Right ventricle myocardium superior (tissue), 1 donor: ENCODE measurements around the gene ADD1. TPM values are rescaled to one million over a fixed set of nuclear protein-coding genes. Genes with fewer than 3 reads are reported as not detected.
A peak's percentile ranks its signal among the peaks of the same experiment; 100 is the strongest.

Experiments
- ATAC-seq: fragments of 200-7000 bp; cut with Tn5 transposase; one replicate; pipeline ENCODE4 v1.9.1; 2020; ENCODE audit warnings: mild to moderate bottlenecking; ENCODE audit not compliant: poor library complexity
- DNase-seq: peaks from one replicate; pipeline ENCODE4 v3.0.0-alpha.2; 2020
- intact Hi-C: fragments of 100-400 bp; cut with DNase I; formaldehyde crosslinking; loops from one replicate; pipeline ENCODE4 v1.11.2; 2022
- total RNA-seq: library from RNA; stranded (reverse); fragmentation: NEBNext Ultra II Directional; extraction: Animal tissue kit (Norgen Biotek cat#: 25700); gene quantifications from one replicate; pipeline ENCODE4 v1.2.1, GENCODE V29; 2021
- donor health status: DM: no; HTN: yes; CAD: no; lungs with severe emphysema.

Gene ADD1
- total RNA-seq, 1 donor from 2014 or later: 217 TPM

- DNase-seq (peak; percentile 58), ATAC-seq (peak; percentile 70)
- intact Hi-C loops: no loop called here
These were observed 24.3 kb downstream of the ADD1 start for GRCh38 chr4:2867758-2868491.

DNA sequence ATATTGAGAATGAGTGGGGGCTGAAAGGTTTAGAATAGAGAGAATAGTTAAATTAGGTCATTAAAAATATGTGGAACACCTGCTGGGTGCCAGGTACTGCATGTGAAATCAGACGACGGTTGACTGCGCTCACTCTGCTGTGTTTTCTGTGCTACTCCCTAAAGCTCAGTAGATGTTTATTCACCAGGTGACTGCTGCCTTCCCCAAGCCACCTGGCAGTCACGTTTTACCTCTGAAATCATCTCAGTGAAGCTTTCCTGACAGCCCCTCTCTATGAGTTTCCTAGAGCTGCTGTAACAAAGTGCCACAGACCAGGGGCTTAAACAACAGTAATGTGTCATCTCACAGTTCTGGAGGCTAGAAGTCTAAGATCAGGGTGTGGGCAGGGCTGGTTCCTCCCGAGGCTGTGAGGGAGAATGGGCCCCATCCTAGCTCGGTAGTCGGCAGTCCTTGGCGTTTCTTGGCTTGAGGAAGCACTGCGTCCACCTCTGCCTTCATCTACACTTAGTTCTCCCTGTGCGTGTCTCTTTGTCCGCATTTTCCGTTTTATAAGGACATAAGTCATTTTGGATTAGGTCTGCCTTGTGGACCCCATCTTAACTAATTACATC, 25.3 kb downstream of the ADD1 start:
- intact Hi-C loops: no loop called here
- DNase-seq (no peak), ATAC-seq (no peak)

GRCh38 chr4:2869659-2870058, 26.0 kb downstream of the ADD1 start:
- intact Hi-C loops: no loop called here
- DNase-seq (no peak), ATAC-seq (no peak)

- no peak for ATAC-seq
- intact Hi-C loops: no loop called here
- DNase-seq: no peak
These were observed 26.4 kb downstream of the ADD1 start for GRCh38 chr4:2870082-2870481.

DNA sequence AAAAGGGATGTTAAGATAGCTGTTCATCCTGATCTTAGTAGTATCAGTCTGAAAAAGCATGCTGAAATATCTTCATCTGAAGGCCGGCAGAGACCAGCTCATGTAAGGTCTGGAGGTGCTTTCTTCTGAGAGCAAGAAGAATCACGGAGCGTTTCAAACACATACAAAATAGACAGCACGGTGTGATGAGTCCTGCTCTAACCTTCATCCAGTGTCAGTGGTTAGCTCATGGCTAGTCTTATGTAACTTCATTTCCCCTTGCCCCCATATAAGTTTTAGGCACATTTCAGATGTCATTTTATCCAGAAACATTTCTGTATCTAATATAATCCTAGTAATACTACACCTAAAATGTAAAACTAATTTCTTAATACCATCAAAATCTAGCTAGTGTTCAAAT, 27.8 kb downstream of the ADD1 start:
- ATAC-seq: no peak
- DNase-seq: no peak
- intact Hi-C loops: no loop called here

- intact Hi-C loops: no loop called here
- DNase-seq: no peak
- ATAC-seq: peak; percentile 19
These were observed 28.3 kb downstream of the ADD1 start for GRCh38 chr4:2871911-2872310.

DNA sequence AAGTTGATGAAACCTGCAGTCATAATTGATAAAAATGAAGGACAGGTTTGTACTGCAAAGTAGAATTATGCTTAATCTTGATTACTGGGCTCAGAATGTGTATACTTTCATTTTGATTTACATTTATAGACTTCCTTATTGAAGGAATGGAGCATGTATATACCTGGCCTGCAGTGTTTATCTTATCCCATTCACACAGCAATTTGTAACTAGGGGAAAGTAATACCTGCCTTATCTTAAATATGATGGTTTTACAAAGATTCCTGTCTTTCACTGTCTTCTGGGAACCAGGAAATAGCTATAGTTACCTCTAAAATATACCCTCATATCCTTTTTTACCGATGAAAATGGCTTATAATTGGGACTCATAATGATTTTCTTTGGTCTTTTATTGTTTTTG, 29.7 kb downstream of the ADD1 start:
- intact Hi-C loops: no loop called here
- no peak for ATAC-seq
- no peak for DNase-seq

GRCh38 chr4:2874861-2875260, 31.2 kb downstream of the ADD1 start:
- ATAC-seq (no peak), DNase-seq (no peak)
- intact Hi-C loops: no loop called here

- ATAC-seq: no peak
- intact Hi-C loops: no loop called here
- DNase-seq: no peak
These were observed 31.9 kb downstream of the ADD1 start for GRCh38 chr4:2875556-2875955.

GRCh38 chr4:2878346-2878745, 34.7 kb downstream of the ADD1 start:
- no peak for DNase-seq
- ATAC-seq: no peak
- intact Hi-C loops: no loop called here

GRCh38 chr4:2879026-2879425, 35.4 kb downstream of the ADD1 start:
- intact Hi-C loops: no loop called here

GRCh38 chr4:2881431-2881830, 37.8 kb downstream of the ADD1 start:
- no peak for DNase-seq
- no peak for ATAC-seq
- intact Hi-C loops: no loop called here

More at GRCh38 chr4:2879026-2879425, 35.4 kb downstream of the ADD1 start:
- DNase-seq: no peak
- no peak for ATAC-seq

- ATAC-seq: no peak
- intact Hi-C loops: no loop called here
- DNase-seq: no peak
These were observed 38.7 kb downstream of the ADD1 start for GRCh38 chr4:2882341-2882740.

GRCh38 chr4:2886161-2886560, 42.5 kb downstream of the ADD1 start:
- DNase-seq: no peak
- intact Hi-C loops: no loop called here
- peak; percentile 23 for ATAC-seq

GRCh38 chr4:2886622-2887021, 43.0 kb downstream of the ADD1 start:
- intact Hi-C loops: no loop called here
- DNase-seq (no peak), ATAC-seq (peak; percentile 93)

DNA sequence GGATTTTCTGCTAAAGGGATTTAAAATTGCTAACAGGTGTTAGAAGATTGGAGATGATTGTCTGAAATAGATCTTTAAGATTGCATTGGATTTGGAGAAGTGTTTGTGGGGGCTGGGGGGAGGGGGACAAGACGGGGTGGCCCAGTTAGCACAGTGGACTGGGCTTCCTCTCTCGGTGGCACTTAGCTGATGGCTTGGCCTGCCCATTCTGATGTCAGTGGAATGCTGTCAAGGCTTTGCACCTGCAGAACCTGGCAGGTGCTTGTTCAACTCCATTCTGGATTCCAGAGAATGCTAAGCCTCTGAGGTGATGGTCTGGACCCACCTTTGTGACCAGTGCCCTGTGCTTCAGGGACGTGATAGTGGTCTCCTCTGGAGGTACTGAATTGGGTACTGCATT, 43.7 kb downstream of the ADD1 start:
- intact Hi-C loops: no loop called here
- peak; percentile 5 for ATAC-seq
- no peak for DNase-seq

DNA sequence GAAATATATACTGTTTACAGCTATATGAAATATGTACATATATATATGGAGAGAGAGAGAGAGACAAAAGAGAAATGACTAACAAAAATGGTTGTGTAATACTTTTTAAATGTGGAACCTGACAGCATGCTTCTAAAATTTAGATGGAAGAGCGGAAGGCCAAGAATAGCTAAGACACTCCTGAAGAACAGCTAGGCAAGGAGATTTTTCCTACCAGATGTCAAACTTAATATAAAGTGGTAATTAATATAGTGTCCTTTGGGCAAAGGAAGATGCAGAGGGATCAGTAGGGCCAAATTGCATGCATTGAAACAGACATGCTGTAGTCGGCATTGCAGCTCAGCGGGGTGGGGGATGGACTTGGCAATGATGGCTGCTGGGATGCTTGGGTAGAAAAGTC, 45.2 kb downstream of the ADD1 start:
- no peak for DNase-seq
- no peak for ATAC-seq

GRCh38 chr4:2891294-2891693, 47.6 kb downstream of the ADD1 start:
- intact Hi-C loops: no loop called here
- DNase-seq: no peak
- no peak for ATAC-seq

More for the DNA sequence above, 45.2 kb downstream of the ADD1 start:
- intact Hi-C loops: no loop called here

DNA sequence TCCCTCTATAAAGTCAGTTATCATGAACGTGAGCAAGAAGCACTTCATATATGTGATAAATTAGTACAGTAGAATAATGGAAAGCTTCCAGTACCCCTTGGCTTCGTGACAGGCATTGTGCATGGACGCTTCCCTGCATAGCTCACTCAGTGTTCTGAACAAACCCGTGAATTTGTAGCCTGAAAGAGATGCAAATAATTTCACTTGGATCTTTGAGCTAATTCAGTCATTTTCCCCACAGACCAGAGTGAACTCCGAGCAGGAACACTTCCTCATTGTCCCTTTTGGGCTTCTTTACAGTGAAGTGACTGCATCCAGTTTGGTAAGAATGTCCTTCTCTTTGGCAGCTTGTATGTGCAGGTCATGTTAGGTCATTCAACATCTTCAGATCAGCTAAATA, 50.1 kb downstream of the ADD1 start:
- intact Hi-C loops: no loop called here
- DNase-seq (no peak), ATAC-seq (peak; percentile 79)

GRCh38 chr4:2898001-2898400, 54.4 kb downstream of the ADD1 start:
- no peak for ATAC-seq
- DNase-seq: no peak
- intact Hi-C loops: no loop called here

DNA sequence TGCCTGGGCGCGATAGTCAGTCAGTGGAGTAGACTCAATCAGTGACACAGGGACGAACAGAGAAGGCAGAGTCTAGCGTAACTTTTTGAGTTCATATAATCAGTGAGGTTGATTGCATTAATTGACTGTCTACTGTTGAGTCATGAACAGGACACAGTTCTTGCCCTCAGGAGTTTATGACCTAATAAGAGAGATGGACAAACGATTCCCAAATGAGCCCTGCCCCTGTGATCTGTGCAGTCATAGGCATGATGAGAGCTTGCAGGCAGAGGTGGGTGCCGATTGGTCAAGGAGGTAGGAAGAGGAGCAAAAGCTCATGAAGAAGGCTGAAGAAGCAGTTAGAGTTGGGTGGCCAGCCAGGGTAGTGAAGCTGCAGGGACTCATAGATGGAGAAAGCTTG, 57.1 kb downstream of the ADD1 start:
- DNase-seq (no peak), ATAC-seq (no peak)
- intact Hi-C loops: no loop called here
